Measurements from ENCODE around the gene TWF2.

GRCh38 chr3:52248816-52249547, 10.0 kb upstream of the TWF2 start:
- no peak for TF ChIP-seq CTCF (IDR thresholded peaks at IDR 0.05)
- TF ChIP-seq POLR2A (IDR thresholded peaks at IDR 0.05): no peak

All from adrenal gland (tissue), 5 donors.